Thyroid gland (tissue), 4 donors: ENCODE data around the gene SYNE4.

Experiments
- CTCF ChIP-seq, 6 experiments: fragments of 200-600 bp in 3 of 6; fragments of 450-650 bp in 3 of 6; sonication (generic) in 3 of 6; IDR thresholded peaks; one replicate each; pipeline ENCODE4 v1.5.1; 2016 to 2019; ENCODE audit warnings: antibody characterized with exemption in 6 of 6, mild to moderate bottlenecking in 2 of 6, inconsistent platforms in 1 of 6, moderate library complexity in 1 of 6
- POLR2A ChIP-seq, 2 donors: fragments of 450-650 bp; IDR thresholded peaks; one replicate each; pipeline ENCODE4 v1.6.1; 2017; ENCODE audit warnings: antibody characterized with exemption in 2 of 2, mild to moderate bottlenecking in 2 of 2, moderate library complexity in 1 of 2

GRCh38 chr19:36030264-36031148 is 21.9 kb upstream of the SYNE4 start:
- TF ChIP-seq CTCF (IDR thresholded peaks at IDR 0.05) (no peak), POLR2A (IDR thresholded peaks at IDR 0.05) (no peak)
